C4-2B (cell line): ENCODE measurements around the gene THSD7B.
"Not testable (repeated sequence)": the region's sequence is repeated elsewhere in the genome, so short reads cannot be mapped to it uniquely, and the experiment has no call there.

Experiments used
- ZFX ChIP-seq: fragments of 450-650 bp; IDR thresholded peaks from 2 replicates; pipeline ENCODE4 v1.6.1; 2017
- TF ChIP-seq, protein P1 (sequence below): fragments of 450-650 bp; conservative IDR thresholded peaks from 2 replicates; pipeline ENCODE4 v1.5.1; 2017; ENCODE audit warnings: mild to moderate bottlenecking

DNA sequence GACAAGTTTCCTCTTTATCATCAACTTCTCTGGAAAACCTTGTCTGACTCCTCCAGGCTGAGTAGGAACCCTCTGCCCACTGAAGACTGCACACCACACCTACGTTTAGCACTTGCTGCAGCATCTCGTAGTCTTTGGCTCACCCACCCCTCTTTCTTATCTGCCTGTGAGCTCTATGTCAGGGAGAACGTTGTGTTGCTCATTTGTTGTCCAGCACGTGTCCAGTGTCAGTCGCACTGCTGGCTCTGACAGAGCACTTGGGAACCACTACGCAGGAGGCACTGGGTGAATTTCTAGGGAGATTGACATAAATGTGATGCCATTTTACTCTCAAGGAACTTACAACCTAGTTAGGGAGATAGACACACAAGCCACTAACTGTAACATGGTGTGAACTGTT is 216.3 kb downstream of the THSD7B start:
- TF ChIP-seq, protein P1, sequence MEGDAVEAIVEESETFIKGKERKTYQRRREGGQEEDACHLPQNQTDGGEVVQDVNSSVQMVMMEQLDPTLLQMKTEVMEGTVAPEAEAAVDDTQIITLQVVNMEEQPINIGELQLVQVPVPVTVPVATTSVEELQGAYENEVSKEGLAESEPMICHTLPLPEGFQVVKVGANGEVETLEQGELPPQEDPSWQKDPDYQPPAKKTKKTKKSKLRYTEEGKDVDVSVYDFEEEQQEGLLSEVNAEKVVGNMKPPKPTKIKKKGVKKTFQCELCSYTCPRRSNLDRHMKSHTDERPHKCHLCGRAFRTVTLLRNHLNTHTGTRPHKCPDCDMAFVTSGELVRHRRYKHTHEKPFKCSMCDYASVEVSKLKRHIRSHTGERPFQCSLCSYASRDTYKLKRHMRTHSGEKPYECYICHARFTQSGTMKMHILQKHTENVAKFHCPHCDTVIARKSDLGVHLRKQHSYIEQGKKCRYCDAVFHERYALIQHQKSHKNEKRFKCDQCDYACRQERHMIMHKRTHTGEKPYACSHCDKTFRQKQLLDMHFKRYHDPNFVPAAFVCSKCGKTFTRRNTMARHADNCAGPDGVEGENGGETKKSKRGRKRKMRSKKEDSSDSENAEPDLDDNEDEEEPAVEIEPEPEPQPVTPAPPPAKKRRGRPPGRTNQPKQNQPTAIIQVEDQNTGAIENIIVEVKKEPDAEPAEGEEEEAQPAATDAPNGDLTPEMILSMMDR: not testable (repeated sequence)
- TF ChIP-seq ZFX: not testable (repeated sequence)
